ENCODE measurements around the gene DUSP5.
"Not testable (repeated sequence)": the region's sequence is repeated elsewhere in the genome, so short reads cannot be mapped to it uniquely, and the experiment has no call there.

The DUSP5 gene

GRCh38 chr10:110514848-110515247 lies 17.1 kb downstream of the DUSP5 start:
- DNase-seq (ENCODE audit: low read depth in 2 of 2) = no peak

GRCh38 chr10:110516815-110517492 lies 19.2 kb downstream of the DUSP5 start:
- DNase-seq (ENCODE audit: low read depth in 2 of 2) = no peak

GRCh38 chr10:110522365-110522988 lies 24.8 kb downstream of the DUSP5 start:
- DNase-seq (ENCODE audit: low read depth in 2 of 2) = no peak

GRCh38 chr10:110523736-110524135 lies 26.0 kb downstream of the DUSP5 start:
- DNase-seq (ENCODE audit: low read depth in 2 of 2) = no peak

- no peak for DNase-seq (ENCODE audit: low read depth in 2 of 2)
Observed at GRCh38 chr10:110524179-110524858, 26.6 kb downstream of the DUSP5 start.

GRCh38 chr10:110524859-110525232 lies 27.1 kb downstream of the DUSP5 start:
- DNase-seq (ENCODE audit: low read depth in 2 of 2) = no peak

- no peak for DNase-seq (ENCODE audit: low read depth in 2 of 2)
Observed at GRCh38 chr10:110525349-110526260, 27.9 kb downstream of the DUSP5 start.

- no peak for DNase-seq (ENCODE audit: low read depth in 2 of 2)
Observed at GRCh38 chr10:110527731-110528171, 30.0 kb downstream of the DUSP5 start.

- DNase-seq (ENCODE audit: low read depth in 2 of 2) = no peak
Observed at GRCh38 chr10:110528224-110528996, 30.7 kb downstream of the DUSP5 start.

- peak in 1 of 2 donors; percentile 25 for DNase-seq (ENCODE audit: low read depth in 2 of 2)
Observed at GRCh38 chr10:110528997-110529524, 31.4 kb downstream of the DUSP5 start.

- peak in 1 of 2 donors; percentile 14 for DNase-seq (ENCODE audit: low read depth in 2 of 2)
Observed at GRCh38 chr10:110529596-110530011, 31.9 kb downstream of the DUSP5 start.

GRCh38 chr10:110530131-110530831 lies 32.6 kb downstream of the DUSP5 start:
- no peak for DNase-seq (ENCODE audit: low read depth in 2 of 2)

GRCh38 chr10:110531687-110532086 lies 34.0 kb downstream of the DUSP5 start:
- no peak for DNase-seq (ENCODE audit: low read depth in 2 of 2)

GRCh38 chr10:110532628-110533027 lies 34.9 kb downstream of the DUSP5 start:
- DNase-seq (ENCODE audit: low read depth in 2 of 2) = not testable (repeated sequence)

- DNase-seq (ENCODE audit: low read depth in 2 of 2) = no peak
Observed at GRCh38 chr10:110533149-110533548, 35.4 kb downstream of the DUSP5 start.

GRCh38 chr10:110534571-110534970 lies 36.9 kb downstream of the DUSP5 start:
- no peak for DNase-seq (ENCODE audit: low read depth in 2 of 2)

GRCh38 chr10:110535958-110536891 lies 38.5 kb downstream of the DUSP5 start:
- DNase-seq (ENCODE audit: low read depth in 2 of 2) = peak; percentile 64 to 76

- DNase-seq (ENCODE audit: low read depth in 2 of 2) = no peak
Observed at GRCh38 chr10:110539091-110539490, 41.4 kb downstream of the DUSP5 start.

GRCh38 chr10:110540031-110540430 lies 42.3 kb downstream of the DUSP5 start:
- no peak for DNase-seq (ENCODE audit: low read depth in 2 of 2)
